OCI-LY7 (cell line): ENCODE data around the gene PKIB. TPM values are rescaled to one million over a fixed set of nuclear protein-coding genes. Genes with fewer than 3 reads are reported as not detected.

Experiments used
- BruUV-seq: library from RNA; stranded (reverse); fragments of 400-500 nt; replicated peaks from 2 replicates; lab custom pipeline; 2021; lab: Mats Ljungman, UMichigan
- CTCF ChIA-PET: fragments of 300-600 bp; sonication (Branson Sonifier 250); formaldehyde crosslinking; loops from one replicate; lab custom pipeline; 2022; ENCODE audit warnings: antibody characterized with exemption; ENCODE audit not compliant: unreplicated experiment; lab: Charles Lee
- POLR2A ChIA-PET: fragments of 300-600 bp; sonication (Branson Sonifier 250); formaldehyde crosslinking; loops from one replicate; lab custom pipeline; 2022; ENCODE audit warnings: antibody characterized with exemption; lab: Charles Lee
- DNase-seq: peaks from one replicate; pipeline ENCODE4 v3.0.0-alpha.2; 2015; ENCODE audit warnings: low spot score
- H2AFZ ChIP-seq: fragments of 200-600 bp; sonication (generic), shearing (Covaris generic); 2 replicates; pipeline ENCODE4 v1.6.1; 2014; ENCODE audit warnings: mild to moderate bottlenecking, antibody characterized with exemption, low read length, moderate library complexity
- H3K27ac ChIP-seq: fragments of 200-600 bp; sonication (generic); 2 replicates; pipeline ENCODE4 v1.5.1; 2014; ENCODE audit warnings: mixed run types, low read depth, mild to moderate bottlenecking, moderate library complexity, low read length, inconsistent platforms; ENCODE audit not compliant: poor library complexity, severe bottlenecking
- H3K36me3 ChIP-seq: fragments of 200-600 bp; sonication (generic); 2 replicates; pipeline ENCODE4 v1.6.1; 2014; ENCODE audit warnings: mild to moderate bottlenecking, antibody characterized with exemption, low read length, moderate library complexity, mixed read lengths; ENCODE audit not compliant: insufficient read depth
- H3K4me1 ChIP-seq: fragments of 200-600 bp; sonication (generic); 2 replicates; pipeline ENCODE4 v1.5.1; 2014; ENCODE audit warnings: mild to moderate bottlenecking, low read length; ENCODE audit not compliant: insufficient read depth, poor library complexity, severe bottlenecking
- H3K4me2 ChIP-seq: fragments of 200-600 bp; sonication (generic); 2 replicates; pipeline ENCODE4 v1.6.1; 2014; ENCODE audit warnings: mild to moderate bottlenecking, low read length
- H3K4me3 ChIP-seq: fragments of 200-600 bp; sonication (generic); 2 replicates; pipeline ENCODE4 v1.5.1; 2014; ENCODE audit warnings: mild to moderate bottlenecking, low read depth, low read length; ENCODE audit not compliant: poor library complexity, severe bottlenecking
- H3K79me2 ChIP-seq: fragments of 200-600 bp; sonication (generic); 2 replicates; pipeline ENCODE4 v1.6.1; 2016; ENCODE audit warnings: low read depth, mild to moderate bottlenecking, low read length, moderate library complexity, mixed read lengths; ENCODE audit not compliant: insufficient read depth
- H3K9me2 ChIP-seq: fragments of 200-600 bp; sonication (generic); 2 replicates; pipeline ENCODE4 v1.6.1; 2016; ENCODE audit warnings: mild to moderate bottlenecking, low read length, mixed read lengths; ENCODE audit not compliant: insufficient read depth
- H3K9me3 ChIP-seq: fragments of 200-600 bp; sonication (generic); 2 replicates; pipeline ENCODE4 v1.6.1; 2014; ENCODE audit warnings: mild to moderate bottlenecking, mixed run types, low read length, mixed read lengths
- H4K20me1 ChIP-seq: fragments of 200-600 bp; sonication (generic); 2 replicates; pipeline ENCODE4 v1.6.1; 2014; ENCODE audit warnings: mild to moderate bottlenecking, antibody characterized with exemption, low read length, moderate library complexity, mixed read lengths; ENCODE audit not compliant: insufficient read depth
- CTCF ChIP-seq: fragments of 200-600 bp; sonication (generic); conservative IDR thresholded peaks from 2 replicates; pipeline ENCODE4 v1.5.1; 2014; ENCODE audit warnings: mild to moderate bottlenecking, antibody characterized with exemption, low read length, moderate library complexity, mixed read lengths
- EZH2phosphoT487 ChIP-seq: fragments of 200-600 bp; sonication (generic); IDR thresholded peaks from 2 replicates; pipeline ENCODE4 v1.6.1; 2018; ENCODE audit warnings: low read depth, borderline replicate concordance, mild to moderate bottlenecking, mixed run types, antibody characterized with exemption, low read length, moderate library complexity, mixed read lengths
- intact Hi-C: fragments of 100-400 bp; cut with micrococcal nuclease; formaldehyde crosslinking; loops from one replicate; pipeline ENCODE4 v1.10.0; 2022; ENCODE audit not compliant: unreplicated experiment
- total RNA-seq, 2 experiments: library from RNA; depleted of rRNA in 1 of 2; stranded (reverse); fragments of >200 nt in 1 of 2; shearing (Covaris generic) in 1 of 2; gene quantifications; 2 replicates each; pipeline ENCODE4 v1.2.3, GENCODE V29; 2014 to 2022

Gene PKIB
- total RNA-seq, 2 experiments from 2014 or later = 0.46 TPM; not detected in 1

DNA sequence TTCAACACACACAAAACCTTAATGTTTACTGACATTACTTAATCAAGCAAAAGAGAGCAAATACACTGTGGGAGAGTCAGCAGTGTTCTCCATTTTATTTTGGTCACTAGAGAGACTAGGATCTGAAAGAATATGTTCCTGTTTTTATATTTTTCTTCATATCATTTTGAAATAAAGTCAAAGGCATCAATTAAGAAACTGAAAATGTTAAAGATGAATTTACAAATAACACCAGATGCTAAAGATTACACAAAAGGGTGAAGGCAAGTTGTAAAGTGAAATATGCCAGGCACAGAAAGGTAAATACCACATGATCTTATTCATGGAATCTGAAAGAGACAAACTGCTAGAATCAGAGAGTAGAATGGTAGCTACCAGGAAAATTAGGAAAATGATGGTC, 109.0 kb downstream of the PKIB start:
- H2AFZ ChIP-seq = no peak overlapping the region
- H3K4me2 ChIP-seq = no peak overlapping the region
- no peak overlapping the region for H3K27ac ChIP-seq
- DNase-seq = no peak
- H3K9me3 ChIP-seq = no peaks in the 10 kb centered on the region
- no peaks in the 10 kb centered on the region for H3K36me3 ChIP-seq
- TF ChIP-seq CTCF = no peak
- no peak for TF ChIP-seq EZH2phosphoT487
- H3K4me1 ChIP-seq = no peaks in the 10 kb centered on the region
- ChIA-PET POLR2A (no interaction called here), CTCF (no interaction called here)
- no peaks in the 10 kb centered on the region for H4K20me1 ChIP-seq
- no peaks in the 10 kb centered on the region for H3K79me2 ChIP-seq
- no peaks in the 10 kb centered on the region for H3K9me2 ChIP-seq
- BruUV-seq = no TSS peak
- H3K4me3 ChIP-seq = no peak overlapping the region
- intact Hi-C loops = no loop called here

DNA sequence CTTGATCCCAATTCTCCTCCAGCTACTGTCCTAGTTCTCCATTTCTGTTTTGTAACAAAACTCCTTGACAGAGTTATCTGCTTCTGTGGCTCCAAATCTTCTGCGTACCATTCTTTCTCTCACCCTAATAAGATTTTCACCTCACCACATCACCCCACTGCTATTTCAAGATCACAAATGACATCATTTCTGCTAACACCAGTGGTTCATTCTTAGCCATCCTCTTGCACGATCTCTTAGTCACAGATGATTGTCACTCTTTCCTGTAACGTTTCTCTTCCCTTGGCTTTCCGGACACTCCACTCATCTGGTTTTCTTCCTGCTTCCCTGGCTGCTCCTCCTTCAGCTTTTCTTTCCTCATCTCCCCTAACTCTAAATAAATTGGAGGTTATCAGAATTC, 112.5 kb downstream of the PKIB start:
- ChIA-PET POLR2A (interaction anchor here (0.5 to 0.7 kb wide), 3 partner anchors 984 to 1511 kb away, joined by 3 to 5 read pairs (median 3); no protein-coding TSS in a partner anchor), CTCF (no interaction called here)
- H3K4me1 ChIP-seq = no peaks in the 10 kb centered on the region
- TF ChIP-seq EZH2phosphoT487 (no peak), CTCF (no peak)
- no TSS peak for BruUV-seq
- no peaks in the 10 kb centered on the region for H3K79me2 ChIP-seq
- H3K27ac ChIP-seq = no peak overlapping the region
- intact Hi-C loops = loop anchor here (10.0 kb wide), 1 partner anchor 228 kb away; no protein-coding TSS in a partner anchor
- no peak overlapping the region for H3K4me2 ChIP-seq
- no peaks in the 10 kb centered on the region for H3K9me3 ChIP-seq
- no peak overlapping the region for H2AFZ ChIP-seq
- DNase-seq = no peak
- no peak overlapping the region for H3K4me3 ChIP-seq
- no peaks in the 10 kb centered on the region for H3K9me2 ChIP-seq
- no peaks in the 10 kb centered on the region for H4K20me1 ChIP-seq
- no peaks in the 10 kb centered on the region for H3K36me3 ChIP-seq

DNA sequence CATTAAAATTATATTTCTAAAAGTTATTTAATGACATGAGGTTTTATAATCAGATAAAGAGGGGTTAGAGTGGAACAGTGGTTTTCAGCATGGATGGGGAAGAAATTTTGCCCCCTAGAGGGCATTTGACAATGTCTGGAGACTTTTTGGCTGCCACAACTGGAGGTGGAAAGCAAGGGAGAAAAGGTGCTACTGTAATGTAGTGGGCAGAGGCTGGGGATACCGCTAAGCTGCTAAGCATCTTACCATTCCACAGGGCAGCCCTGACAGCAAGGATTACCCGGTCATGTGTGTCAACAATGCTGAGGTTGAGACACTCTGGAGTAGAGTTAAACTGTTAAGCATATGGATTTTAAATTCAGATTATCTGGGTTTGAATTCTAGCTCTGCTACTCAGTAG, 116.4 kb downstream of the PKIB start:
- Histone ChIP-seq H3K4me3 (no peak overlapping the region), H3K4me1 (no peaks in the 10 kb centered on the region), H2AFZ (no peak overlapping the region), H3K36me3 (no peaks in the 10 kb centered on the region), H4K20me1 (no peaks in the 10 kb centered on the region), H3K9me3 (no peaks in the 10 kb centered on the region), H3K79me2 (no peaks in the 10 kb centered on the region), H3K4me2 (no peak overlapping the region), H3K9me2 (no peaks in the 10 kb centered on the region), H3K27ac (no peak overlapping the region)
- intact Hi-C loops = loop anchor here (10.0 kb wide), 1 partner anchor 232 kb away; no protein-coding TSS in a partner anchor
- POLR2A ChIA-PET = no interaction called here
- no TSS peak for BruUV-seq
- TF ChIP-seq EZH2phosphoT487 (no peak), CTCF (peak; percentile 73)
- CTCF ChIA-PET = no interaction called here
- no peak for DNase-seq
